Skeletal muscle cell (primary cell): ENCODE measurements around the gene SP100.
A peak's percentile ranks its signal among the peaks of the same experiment; 100 is the strongest.
"Not testable (repeated sequence)": the region's sequence is repeated elsewhere in the genome, so short reads cannot be mapped to it uniquely, and the experiment has no call there.

ENCODE experiments used
- DNase-seq: peaks from one replicate; pipeline ENCODE4 v3.0.0-alpha.2; 2010; ENCODE audit warnings: low read depth
- H3K4me3 ChIP-seq: 2 replicates; pipeline ENCODE4 v1.5.1; 2011; ENCODE audit warnings: low read depth, mild to moderate bottlenecking, control low read depth, low read length, moderate library complexity

Gene SP100

GRCh38 chr2:230417436-230417835 is 1.4 kb downstream of the SP100 start:
- DNase-seq, result no peak
- peak overlapping the region; percentile 73 for H3K4me3 ChIP-seq

GRCh38 chr2:230418341-230419016 is 2.5 kb downstream of the SP100 start:
- DNase-seq, result peak; percentile 33
- H3K4me3 ChIP-seq, result peak overlapping the region; percentile 73

- H3K4me3 ChIP-seq, result no peak overlapping the region
- no peak for DNase-seq
Measured at GRCh38 chr2:230419181-230419580, 3.2 kb downstream of the SP100 start.

- DNase-seq, result no peak
Measured at GRCh38 chr2:230422149-230422548, 6.1 kb downstream of the SP100 start.

GRCh38 chr2:230423851-230424458 is 8.0 kb downstream of the SP100 start:
- no peak overlapping the region for H3K4me3 ChIP-seq
- DNase-seq, result no peak

More at GRCh38 chr2:230422149-230422548, 6.1 kb downstream of the SP100 start:
- H3K4me3 ChIP-seq, result no peak overlapping the region

GRCh38 chr2:230425377-230425776 is 9.4 kb downstream of the SP100 start:
- no peak overlapping the region for H3K4me3 ChIP-seq
- DNase-seq, result no peak

- no peak for DNase-seq
- H3K4me3 ChIP-seq, result no peak overlapping the region
Measured at GRCh38 chr2:230429513-230429912, 13.5 kb downstream of the SP100 start.

GRCh38 chr2:230430957-230431910 is 15.2 kb downstream of the SP100 start:
- H3K4me3 ChIP-seq, result no peak overlapping the region
- DNase-seq, result no peak

- no peak overlapping the region for H3K4me3 ChIP-seq
- DNase-seq, result no peak
Measured at GRCh38 chr2:230434677-230435324, 18.8 kb downstream of the SP100 start.

GRCh38 chr2:230435431-230435830 is 19.4 kb downstream of the SP100 start:
- DNase-seq, result no peak

GRCh38 chr2:230439121-230439520 is 23.1 kb downstream of the SP100 start:
- not testable (repeated sequence) for H3K4me3 ChIP-seq, DNase-seq

More at GRCh38 chr2:230435431-230435830, 19.4 kb downstream of the SP100 start:
- H3K4me3 ChIP-seq, result no peak overlapping the region

GRCh38 chr2:230439590-230439989 is 23.6 kb downstream of the SP100 start:
- no peak for DNase-seq
- no peak overlapping the region for H3K4me3 ChIP-seq

- no peak for DNase-seq
- H3K4me3 ChIP-seq, result no peak overlapping the region
Measured at GRCh38 chr2:230441227-230441897, 25.4 kb downstream of the SP100 start.

GRCh38 chr2:230443541-230443940 is 27.5 kb downstream of the SP100 start:
- DNase-seq, result peak; percentile 19
- no peak overlapping the region for H3K4me3 ChIP-seq

- no peak overlapping the region for H3K4me3 ChIP-seq
- DNase-seq, result no peak
Measured at GRCh38 chr2:230444832-230445231, 28.8 kb downstream of the SP100 start.

- H3K4me3 ChIP-seq, result no peak overlapping the region
- no peak for DNase-seq
Measured at GRCh38 chr2:230447036-230447435, 31.0 kb downstream of the SP100 start.

- no peak for DNase-seq
- H3K4me3 ChIP-seq, result no peak overlapping the region
Measured at GRCh38 chr2:230447455-230448451, 31.8 kb downstream of the SP100 start.

- no peak overlapping the region for H3K4me3 ChIP-seq
- DNase-seq, result no peak
Measured at GRCh38 chr2:230449901-230450467, 34.0 kb downstream of the SP100 start.
